PC-9 (cell line): ENCODE results near the gene TMEM120A.

Experiments used
- CTCF ChIP-seq: fragments of 200-600 bp; sonication (generic); conservative IDR thresholded peaks from 2 replicates; pipeline ENCODE4 v1.6.1; 2017; ENCODE audit warnings: mixed run types, antibody characterized with exemption, mild to moderate bottlenecking, moderate library complexity
- EZH2 ChIP-seq: fragments of 200-600 bp; sonication (generic); IDR thresholded peaks from 2 replicates; pipeline ENCODE4 v1.8.0; 2017; ENCODE audit warnings: antibody characterized with exemption, low read depth

GRCh38 chr7:76008156-76008687 lies 13.8 kb upstream of the TMEM120A start:
- no peak for TF ChIP-seq CTCF
- TF ChIP-seq EZH2, result no peak
